PC-9 (cell line): ENCODE results near the gene HTRA1.

Source experiments
- EZH2 ChIP-seq: fragments of 200-600 bp; sonication (generic); IDR thresholded peaks from 2 replicates; pipeline ENCODE4 v1.8.0; 2017; ENCODE audit warnings: antibody characterized with exemption, low read depth
- TF ChIP-seq, protein P1 (sequence below): fragments of 200-600 bp; sonication (generic); conservative IDR thresholded peaks from 2 replicates; pipeline ENCODE4 v1.6.1; 2017; ENCODE audit warnings: mixed run types, antibody characterized with exemption, mild to moderate bottlenecking, moderate library complexity

DNA sequence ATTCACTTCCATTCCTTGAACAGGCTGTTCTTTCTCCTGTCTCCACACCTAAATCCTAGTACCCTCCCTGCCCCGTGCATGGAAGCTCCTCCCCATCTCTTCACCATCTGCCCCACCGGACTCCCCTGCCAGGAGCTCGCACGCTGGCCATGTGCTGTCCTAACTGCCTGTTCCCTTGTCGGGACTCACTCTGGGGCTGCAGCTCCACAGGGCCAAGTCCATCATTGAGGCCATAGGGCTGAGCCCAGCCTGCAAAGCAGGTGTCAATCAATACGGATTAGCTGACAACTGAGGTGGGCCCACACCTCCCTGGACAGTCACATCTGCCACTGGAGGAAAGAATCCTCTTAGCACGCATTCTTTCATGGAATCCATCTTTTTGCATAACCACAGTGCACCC, 57.8 kb downstream of the HTRA1 start:
- TF ChIP-seq EZH2: no peak
- TF ChIP-seq, protein P1, sequence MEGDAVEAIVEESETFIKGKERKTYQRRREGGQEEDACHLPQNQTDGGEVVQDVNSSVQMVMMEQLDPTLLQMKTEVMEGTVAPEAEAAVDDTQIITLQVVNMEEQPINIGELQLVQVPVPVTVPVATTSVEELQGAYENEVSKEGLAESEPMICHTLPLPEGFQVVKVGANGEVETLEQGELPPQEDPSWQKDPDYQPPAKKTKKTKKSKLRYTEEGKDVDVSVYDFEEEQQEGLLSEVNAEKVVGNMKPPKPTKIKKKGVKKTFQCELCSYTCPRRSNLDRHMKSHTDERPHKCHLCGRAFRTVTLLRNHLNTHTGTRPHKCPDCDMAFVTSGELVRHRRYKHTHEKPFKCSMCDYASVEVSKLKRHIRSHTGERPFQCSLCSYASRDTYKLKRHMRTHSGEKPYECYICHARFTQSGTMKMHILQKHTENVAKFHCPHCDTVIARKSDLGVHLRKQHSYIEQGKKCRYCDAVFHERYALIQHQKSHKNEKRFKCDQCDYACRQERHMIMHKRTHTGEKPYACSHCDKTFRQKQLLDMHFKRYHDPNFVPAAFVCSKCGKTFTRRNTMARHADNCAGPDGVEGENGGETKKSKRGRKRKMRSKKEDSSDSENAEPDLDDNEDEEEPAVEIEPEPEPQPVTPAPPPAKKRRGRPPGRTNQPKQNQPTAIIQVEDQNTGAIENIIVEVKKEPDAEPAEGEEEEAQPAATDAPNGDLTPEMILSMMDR: no peak
